HG02571 (cell line): Measurements from ENCODE around the gene SHCBP1L.

Source experiments
- ATAC-seq: cut with Tn5 transposase; IDR thresholded peaks from one replicate; pipeline ENCODE4 v1.9.1; 2021; ENCODE audit warnings: mild to moderate bottlenecking, moderate library complexity; ENCODE audit not compliant: unreplicated experiment

Gene SHCBP1L

DNA sequence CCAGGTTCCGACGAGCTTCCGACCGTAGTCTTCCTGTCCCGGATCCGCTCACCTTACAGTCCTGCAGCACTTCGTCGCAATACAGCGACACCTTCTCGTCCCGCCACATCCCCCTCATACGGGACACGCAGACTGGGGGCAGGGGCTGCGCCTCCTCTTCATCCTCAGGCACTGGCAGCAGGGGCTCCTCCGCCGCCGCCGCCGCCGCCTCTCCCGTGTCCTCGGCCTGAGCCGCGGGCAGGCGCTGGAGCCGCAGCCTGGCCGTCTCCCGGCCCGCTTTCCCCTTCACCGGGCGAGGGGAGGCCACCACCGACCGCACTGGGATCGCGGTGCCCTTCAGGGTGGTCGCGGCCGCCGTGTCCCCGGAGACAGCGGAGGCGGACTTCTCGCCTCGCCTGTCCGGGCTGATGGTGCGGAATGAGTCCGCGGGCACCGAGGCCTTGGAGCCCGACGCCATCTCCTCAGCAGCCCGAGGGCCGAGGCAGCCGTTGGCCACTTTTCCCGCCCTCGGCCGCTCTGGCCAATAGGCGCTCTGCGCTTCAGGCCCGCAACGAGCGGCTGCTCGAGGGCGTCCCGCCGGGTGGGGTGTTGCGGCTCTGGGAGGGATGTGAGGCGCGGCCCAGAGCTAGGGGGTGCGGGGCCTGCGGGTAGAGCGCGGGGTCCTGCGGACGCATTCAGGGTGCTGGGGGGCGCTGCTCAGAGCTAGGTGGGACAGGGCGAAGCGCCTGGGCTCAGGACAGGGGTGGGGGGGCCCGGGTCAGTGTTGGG is at the start of gene SHCBP1L:
SHCBP1L (minus strand) TSS at position 490 of the 768 bp plus-strand sequence; CDS start at position 457, 33 bp downstream.
- no peak for ATAC-seq

DNA sequence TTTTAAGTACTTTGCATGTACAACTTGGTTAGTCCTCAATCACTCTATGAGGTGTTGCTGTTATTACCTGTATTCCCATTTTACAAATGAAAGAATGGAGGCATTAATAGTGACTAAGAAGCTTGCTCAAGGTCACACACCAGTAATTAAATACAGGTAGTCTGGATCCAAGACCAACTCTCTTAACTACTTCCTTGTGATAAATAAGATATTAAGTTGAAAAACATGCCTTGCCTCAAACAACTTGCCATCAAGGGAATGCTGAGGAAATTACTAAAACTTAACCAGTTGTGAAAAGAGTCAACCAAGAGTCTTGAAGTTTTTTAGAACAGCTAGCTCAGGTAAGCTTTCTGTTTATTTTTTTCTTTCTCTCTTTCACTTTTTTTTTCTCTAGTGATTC is 49.3 kb upstream of the SHCBP1L start:
- ATAC-seq = no peak

DNA sequence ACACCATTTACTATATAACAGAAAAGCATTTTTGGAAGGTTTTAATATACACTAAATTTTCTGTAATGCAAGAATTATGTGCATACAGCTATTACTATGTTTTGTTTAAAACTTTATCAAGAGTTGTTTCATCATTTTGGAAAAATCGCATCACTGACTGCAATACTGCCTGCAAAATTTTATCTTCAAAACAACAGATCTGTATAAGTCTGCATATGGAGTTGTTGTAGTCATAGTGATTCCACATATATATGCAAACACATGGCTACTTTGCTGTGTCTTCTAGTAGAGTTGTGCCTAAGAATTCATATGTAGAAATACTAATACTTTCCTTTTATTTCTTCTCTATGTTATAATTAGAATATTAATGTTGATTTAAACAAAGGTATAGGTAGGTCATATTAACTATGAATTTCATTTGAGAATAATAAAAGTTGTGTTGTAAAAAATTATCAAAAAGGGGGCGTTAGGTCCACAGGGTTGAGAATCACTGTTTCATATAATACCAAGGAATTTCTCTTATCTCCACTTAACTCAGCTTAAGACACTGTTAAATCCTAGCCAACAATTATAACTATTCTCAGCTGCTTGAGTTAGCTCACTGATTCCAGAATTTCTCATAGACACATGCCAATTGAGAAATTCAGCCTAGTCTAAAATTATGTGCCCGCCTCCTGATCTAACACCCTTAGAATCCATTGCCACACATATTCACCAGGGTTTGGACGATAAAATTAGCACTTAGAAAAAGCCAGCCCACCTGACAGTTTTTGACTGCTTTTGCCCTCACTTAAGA is 47.4 kb upstream of the SHCBP1L start:
- no peak for ATAC-seq

DNA sequence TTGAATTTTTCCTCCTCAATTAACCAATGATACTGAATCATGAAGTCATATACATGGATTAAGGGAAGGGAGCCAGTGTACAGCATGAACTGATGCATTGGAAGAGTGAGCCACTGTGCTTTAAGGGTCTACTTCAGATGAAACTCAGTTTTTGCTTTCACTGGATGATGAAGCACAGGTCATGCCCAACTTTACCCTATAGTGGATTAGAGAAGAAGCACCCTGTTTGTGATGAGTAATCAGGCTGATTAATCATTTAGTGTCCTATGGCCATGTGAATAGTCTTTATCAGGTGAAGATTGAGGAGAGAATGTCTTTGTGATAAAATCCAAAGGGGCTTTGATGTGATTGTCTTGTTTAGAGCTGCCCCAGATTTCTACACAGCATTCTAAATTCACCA is 45.5 kb upstream of the SHCBP1L start:
- ATAC-seq = no peak

DNA sequence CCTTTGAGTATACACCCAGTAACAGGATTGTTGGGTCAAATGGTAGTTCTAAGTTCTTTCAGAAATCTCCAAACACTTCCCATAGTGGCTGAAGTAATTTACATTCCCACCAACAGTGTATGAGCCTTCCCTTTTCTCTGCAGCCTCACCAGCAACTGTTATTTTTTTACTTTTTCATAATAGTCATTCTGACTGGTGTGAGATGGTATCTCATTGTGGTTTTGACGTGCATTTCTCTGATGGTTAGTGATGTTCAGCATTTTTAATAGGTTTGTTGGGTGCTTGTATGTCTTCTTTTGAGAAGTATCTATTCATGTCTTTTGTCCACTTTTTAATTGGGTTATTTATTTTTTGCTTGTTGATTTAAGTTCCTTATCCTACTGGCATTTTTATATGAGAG is 43.9 kb upstream of the SHCBP1L start:
- ATAC-seq = no peak

DNA sequence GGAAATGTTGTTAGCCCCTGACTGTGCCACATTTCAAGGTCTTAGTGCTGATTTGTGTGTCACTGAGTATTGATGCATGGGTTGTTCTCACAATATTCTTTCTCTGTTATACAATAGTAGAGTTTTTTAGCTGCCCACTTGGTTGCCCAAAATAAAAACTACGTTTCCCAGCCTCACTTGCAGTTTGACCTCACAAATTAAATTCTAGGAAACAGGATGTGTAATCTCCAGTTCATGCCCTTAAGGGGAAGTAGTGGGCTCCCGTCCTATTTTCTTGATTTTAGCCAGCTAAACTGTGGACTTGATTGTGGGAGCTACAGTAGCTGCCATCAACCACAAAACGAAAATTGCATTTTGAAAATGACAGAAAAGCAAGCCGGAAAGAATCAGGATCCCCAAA is 42.9 kb upstream of the SHCBP1L start:
- ATAC-seq = no peak

DNA sequence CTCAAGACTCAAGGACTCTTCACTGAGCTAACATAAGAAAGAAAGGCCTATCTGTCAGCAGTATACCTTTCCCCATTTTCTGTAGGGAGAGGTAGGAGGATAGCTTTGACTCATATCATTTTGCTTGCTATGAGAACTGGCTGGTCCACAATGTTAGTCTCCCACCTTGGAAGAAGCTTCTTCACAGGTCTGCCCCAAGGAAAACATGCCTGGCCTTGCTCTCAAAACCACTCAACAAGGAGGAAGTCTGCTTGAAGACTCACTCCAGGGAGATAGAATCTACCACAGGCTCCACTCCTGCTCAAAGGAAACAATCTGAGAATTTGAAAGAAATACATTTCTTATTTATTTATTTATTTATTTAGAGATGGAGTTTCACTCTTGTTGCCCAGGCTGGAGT is 40.8 kb upstream of the SHCBP1L start:
- ATAC-seq = no peak

DNA sequence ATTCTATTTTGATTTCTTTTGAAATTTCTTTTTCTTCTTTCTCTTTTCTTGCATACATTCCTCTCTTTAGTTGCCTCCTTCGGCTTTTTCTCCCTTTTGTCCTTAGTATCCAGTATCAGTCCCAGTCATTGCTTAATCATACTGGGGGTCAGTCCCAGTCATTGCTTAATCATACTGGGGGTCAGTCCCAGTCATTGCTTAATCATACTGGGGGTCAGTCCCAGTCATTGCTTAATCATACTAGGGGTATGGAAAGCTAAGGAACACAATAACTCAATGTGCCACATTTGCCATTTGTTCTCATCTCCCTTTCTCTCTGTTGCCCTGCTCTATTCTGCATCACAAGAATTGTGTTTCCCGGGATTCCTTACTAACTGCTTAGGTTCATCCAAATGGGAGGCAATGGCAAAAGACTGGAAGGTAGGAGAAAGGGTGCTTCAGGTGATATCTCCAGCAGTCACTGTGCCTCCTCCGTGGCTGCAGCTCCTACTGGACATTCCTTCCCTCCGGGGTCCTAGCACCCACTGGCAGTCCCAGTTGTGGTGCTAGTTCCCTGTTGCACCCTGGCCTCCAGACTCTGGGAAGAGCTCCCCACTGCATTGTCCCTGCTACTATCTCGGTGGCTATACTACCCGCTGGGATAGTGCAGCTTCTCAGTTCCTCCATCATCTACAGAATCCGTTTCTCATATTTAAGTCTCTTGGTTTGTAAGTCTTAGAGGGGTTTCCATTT is 37.6 kb upstream of the SHCBP1L start:
- no peak for ATAC-seq

DNA sequence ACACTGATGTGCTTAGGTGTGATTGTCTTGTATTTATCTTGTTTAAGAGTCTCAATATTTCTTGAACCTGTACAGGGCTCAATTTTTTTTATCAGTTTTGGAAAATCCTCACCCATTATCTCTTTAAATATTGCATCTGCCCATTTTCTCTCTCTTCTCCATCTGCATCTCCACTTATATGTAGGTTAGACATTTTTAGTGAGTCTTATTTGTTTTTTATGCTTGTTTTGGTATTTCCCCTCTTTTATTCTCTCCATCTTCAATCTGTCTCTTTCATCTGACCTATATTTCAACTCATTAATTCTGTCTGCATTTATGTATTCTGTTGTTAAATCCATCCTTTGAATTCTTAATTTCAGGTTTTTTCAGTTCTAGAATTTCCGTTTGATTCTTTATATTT is 32.9 kb upstream of the SHCBP1L start:
- ATAC-seq = no peak

DNA sequence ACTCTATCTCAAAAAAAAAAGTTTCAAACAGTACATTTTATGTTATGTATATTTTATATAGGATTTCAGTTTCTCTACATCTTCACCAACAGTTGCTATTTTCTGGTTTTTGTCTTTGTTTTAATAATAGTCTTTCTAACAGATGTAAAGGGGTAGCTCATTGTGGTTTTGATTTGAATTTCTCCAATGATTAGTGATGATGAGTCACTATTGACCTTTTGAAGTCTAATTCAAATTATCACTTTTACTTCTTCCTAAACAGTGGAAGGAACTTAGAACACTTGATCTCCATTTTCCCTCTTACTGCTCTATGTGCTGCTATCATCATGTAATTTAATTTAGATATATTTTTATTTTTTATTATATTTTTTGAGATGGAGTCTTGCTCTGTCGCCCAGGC is 31.7 kb upstream of the SHCBP1L start:
- no peak for ATAC-seq

DNA sequence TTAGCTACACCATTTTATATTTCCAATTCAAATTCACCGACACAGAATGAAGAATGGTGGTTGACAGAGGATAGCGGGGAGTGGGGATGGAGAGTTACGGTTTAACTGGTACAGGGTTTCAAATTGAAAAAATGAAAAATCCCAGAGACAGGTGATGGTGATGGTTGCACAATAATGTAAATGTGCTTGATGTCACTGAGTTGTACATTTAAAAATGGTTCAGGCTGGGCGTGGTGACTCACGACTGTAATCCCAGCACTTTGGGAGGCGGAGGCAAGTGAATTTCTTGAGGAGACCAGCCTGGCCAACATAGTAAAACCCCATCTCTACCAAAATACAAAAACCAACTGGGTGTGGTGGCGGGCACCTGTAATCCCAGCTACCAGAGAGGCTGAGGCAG is 31.2 kb upstream of the SHCBP1L start:
- no peak for ATAC-seq

DNA sequence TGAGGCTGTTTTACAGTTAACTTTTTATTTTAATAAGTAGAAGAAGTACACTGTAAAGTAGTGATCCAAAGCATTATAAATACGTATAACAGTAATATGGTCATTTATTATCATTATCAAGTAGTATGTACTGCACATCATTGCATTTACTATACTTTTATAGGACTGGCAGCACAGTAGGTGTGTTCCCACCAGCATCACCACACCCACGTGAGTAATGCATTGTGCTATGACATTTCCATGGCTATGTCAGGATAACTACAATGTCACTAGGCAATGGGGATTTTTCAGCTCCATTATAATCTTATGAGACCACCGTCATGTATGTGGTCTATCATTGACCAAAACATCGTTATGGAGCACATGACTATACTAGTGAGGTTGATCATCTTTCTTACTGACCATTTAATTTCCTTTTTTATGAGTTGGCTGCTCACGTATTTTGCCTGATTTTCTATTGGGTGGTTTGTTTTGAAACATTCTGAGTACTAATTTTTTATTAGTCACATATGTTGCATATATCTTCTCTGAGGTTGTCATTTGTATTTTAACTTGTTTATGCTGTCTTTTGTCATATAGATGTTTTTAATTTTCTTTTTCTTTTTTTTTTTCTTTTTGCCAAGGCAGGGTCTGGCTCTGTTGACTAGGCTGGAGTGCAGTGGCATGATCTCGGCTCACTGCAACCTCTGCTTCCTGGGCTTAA is 25.3 kb upstream of the SHCBP1L start:
- no peak for ATAC-seq

DNA sequence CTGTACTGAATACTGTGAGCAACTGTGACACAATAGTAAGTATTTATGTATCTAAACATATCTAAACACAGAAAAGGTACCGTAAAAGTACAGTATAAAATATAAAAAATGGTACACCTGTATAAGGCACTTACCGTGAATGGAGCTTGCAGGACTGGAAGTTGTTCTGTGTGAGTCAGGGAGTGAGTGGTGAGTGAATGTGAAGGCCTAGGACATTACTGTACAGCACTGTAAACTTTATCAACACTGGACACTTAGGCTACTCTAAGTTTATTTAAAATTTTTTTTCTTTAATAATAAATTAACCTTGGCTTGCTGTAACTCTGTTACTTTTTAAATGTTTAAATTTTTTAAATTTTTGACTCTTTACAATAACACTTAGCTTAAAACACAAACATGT is 24.5 kb upstream of the SHCBP1L start:
- ATAC-seq = no peak

DNA sequence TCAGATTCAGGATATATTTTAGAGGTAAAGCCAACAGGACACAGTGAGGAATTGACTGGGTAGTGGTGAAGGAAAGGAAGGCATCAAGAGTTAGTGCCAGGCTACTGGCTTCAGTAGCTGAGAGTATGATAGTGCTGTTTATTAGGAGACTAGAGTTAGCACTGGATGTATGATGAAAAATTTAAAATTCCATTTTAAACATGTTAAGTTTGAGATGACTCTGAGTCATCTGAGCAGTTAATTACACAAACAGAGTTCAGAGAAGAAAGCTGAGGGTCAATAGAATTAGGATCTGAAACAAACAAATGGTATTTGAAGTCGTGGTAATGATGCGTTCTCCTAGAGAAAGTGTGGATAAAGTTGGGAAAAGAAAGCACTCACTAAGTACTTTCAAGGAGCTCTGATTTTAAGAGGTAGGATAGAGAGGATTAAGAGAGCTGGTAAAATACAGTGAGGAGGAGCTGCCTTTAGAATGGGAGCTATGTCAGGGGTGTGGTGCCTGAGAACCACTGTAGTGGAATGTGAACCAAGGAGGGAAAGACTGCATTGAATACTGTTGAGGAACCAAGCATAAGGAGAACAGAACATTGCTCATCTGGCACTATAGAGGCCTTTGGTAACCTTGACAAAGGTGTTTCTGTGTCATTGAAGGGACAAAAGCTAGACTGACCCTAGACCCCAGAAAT is 21.7 kb upstream of the SHCBP1L start:
- no peak for ATAC-seq

DNA sequence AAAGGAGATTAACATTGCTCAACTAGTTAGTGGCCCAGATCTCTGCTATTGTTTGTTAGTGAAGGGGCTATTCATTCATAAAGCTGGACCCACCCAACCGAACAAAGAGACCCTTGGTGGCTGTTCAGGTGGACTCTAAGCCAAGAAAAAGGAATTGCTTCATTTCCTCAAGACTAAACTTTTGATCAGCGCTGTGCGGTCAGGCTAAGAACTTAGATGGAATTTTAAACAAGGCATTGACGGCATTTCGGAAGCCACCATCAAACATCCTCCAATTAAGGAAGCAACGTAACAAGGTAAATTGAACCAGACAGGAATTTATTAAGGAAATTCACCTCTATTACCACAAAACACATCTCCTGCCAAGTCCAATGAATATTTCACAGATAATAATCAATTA is 19.9 kb upstream of the SHCBP1L start:
- ATAC-seq = no peak

DNA sequence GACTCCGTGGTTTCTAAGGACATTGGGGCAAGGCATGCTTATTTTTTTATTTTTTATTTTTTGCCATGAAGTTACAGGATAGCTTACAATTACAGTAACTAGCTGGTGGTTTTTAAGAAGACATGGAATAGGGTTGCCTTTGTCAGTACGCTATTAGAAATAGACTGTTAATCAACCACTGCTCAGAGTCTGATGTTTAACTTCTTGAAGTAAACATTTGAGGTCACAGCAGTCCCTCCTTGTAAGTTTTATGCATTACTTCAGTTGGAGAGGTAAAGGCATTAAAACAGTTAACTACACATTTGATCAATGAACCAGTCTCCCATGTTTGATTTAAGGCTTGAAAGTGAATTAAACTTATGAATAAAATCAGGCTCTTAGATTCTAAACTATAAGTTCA is 19.3 kb upstream of the SHCBP1L start:
- ATAC-seq = no peak

DNA sequence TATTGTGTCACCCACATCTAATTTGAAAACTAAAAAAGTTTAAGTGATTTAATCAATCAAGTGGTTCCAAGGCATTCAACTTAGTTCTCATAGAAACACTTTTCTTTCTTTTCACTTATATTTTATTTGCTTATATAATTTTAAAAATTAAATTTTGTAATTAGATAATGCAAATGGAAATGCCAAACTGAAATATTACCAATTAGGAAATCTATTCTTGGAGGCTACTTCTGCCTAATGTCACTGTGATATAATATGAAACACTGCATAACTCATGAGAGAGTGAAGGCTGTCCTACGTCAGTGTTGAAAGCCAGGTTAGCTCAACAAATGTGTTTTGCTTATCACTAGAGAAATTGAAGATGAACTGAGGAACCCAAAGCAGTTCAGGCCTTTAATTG is 18.3 kb upstream of the SHCBP1L start:
- no peak for ATAC-seq

DNA sequence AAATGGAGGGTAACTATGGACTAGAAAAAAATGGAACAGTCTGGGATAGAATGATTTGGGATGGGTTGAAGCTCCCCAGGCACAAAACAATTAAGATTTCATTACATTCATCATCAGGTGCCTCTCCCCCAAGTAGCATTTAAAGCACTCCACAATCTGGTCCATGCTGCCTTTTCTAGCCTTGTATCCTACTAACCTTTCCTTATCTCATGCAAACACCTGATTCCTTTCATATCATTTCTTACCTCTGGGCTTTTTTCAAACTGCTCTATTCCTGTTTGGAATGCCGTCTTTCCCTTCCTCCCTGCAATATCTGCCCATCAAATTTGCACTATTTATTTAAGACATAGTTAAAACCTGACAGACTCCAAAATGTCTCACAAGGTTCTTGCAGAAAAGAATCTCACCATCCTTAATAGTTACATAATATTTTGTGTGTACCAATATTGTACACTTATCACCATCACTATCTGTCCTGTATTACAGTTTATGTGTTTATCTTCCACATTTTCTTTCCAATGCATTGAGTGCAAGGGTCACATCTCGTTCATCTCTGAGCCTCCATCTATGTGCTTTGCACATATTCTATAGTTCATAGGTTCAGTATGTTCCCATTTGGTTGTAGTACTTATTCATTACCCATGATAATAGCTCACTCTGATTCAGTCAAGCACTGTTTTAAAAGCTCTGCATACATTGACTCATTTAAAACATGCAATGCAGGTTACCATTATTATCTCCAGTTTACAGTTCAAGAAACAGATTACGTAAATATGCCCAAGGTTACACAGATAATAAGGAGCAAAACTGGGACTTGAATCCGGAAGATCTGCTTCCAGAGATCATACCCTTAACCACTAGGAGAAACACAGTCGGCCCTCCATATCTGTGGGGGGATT is 16.1 kb upstream of the SHCBP1L start:
- no peak for ATAC-seq

DNA sequence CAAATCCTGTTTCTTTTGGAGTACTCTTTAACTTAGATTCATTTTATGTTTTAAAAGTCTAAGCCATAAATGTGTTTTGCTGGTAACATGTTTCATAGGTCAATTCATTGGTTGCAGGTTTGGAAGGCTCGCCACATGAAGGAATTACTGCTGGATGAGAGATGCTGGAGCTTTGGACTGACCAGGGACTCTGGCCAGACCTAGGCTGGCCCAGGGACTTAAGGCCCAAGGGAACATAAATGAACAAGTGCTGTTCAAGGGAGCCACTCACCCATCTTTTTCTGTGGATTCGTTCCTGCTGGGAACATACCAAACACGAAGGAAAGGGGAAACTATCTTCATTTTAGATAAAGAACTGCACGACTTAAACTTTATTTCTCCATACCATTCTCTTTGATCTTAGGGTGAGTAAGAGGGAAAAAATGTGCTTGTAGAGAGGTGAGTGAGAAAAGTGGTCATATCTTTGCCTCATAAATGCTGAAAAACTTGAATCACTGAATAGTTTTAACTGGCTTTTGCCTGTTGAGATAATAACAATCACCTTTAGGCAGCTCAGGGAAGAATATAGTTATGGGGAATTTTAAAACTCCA is 15.3 kb upstream of the SHCBP1L start:
- ATAC-seq = no peak
